ENCODE measurements around the gene DNTTIP2. TPM values are rescaled to one million over a fixed set of nuclear protein-coding genes. Genes with fewer than 3 reads are reported as not detected.

The DNTTIP2 gene
- total and polyA plus RNA-seq, 2 donors (not counting 3 experiments of a cell fraction or from before 2014, with no cell fraction given) = 8.0 to 53.7 TPM

- intact Hi-C loops (cut with micrococcal nuclease) = loop anchor here (10.0 kb wide), 1 partner anchor 334 kb away; the partner anchor contains the start of gene ARHGAP29
- CTCF ChIA-PET = interaction anchor here (1.1 kb wide), 1 partner anchor 9 kb away, joined by 3 read pairs; the partner anchor contains the start of gene GCLM
- peaks cover 55% of the 10 kb centered on the region for H3K79me2 ChIP-seq (ENCODE audit: control insufficient read depth, insufficient read depth, low read length)
These were observed 21.9 kb upstream of the DNTTIP2 start for GRCh38 chr1:93900723-93901504.

More at GRCh38 chr1:93900723-93901504, 21.9 kb upstream of the DNTTIP2 start:
- Histone ChIP-seq H3K36me3 (ENCODE audit: control insufficient read depth in 2 of 2, extremely low read depth in 1 of 2, insufficient read depth in 2 of 2, low read length in 2 of 2) (peaks cover 0 to 25% of the 10 kb centered on the region in 2 experiments), H3K4me3 (replicated peaks in 1 of 3; ENCODE audit: insufficient read depth in 1 of 3, low read depth in 1 of 3, low read length in 3 of 3) (no peak overlapping the region), H3K9ac (replicated peaks; ENCODE audit: extremely low read depth, insufficient read depth, low read length) (no peak overlapping the region), H4K20me1 (replicated peaks; ENCODE audit: control insufficient read depth, extremely low read depth, insufficient read depth, low read length) (peaks cover 5% of the 10 kb centered on the region), H2AFZ (ENCODE audit: low read depth, low read length) (no peak overlapping the region), H3K27me3 (ENCODE audit: control insufficient read depth in 2 of 2, insufficient read depth in 2 of 2, low read length in 2 of 2) (no peaks in the 10 kb centered on the region), H3K9me3 (replicated peaks; ENCODE audit: control insufficient read depth, insufficient read depth, low read length) (no peaks in the 10 kb centered on the region), H3K27ac (ENCODE audit: insufficient read depth, low read depth, low read length) (no peak overlapping the region), H3K4me1 (ENCODE audit: control insufficient read depth, extremely low read depth, insufficient read depth, low read length) (peaks cover 21% of the 10 kb centered on the region), H3K9me1 (replicated peaks; ENCODE audit: control insufficient read depth, extremely low read depth, insufficient read depth, low read length) (no peaks in the 10 kb centered on the region), H3K4me2 (ENCODE audit: insufficient read depth, low read length) (no peak overlapping the region)
- TF ChIP-seq GATA2 (IDR thresholded peaks at IDR 0.05; ENCODE audit: insufficient read depth, insufficient read length, low read depth, low read length) (no peak), POLR2A (IDR thresholded peaks at IDR 0.05; ENCODE audit: low read depth, low read length) (no peak), POLR2AphosphoS5 (IDR thresholded peaks at IDR 0.05; ENCODE audit: insufficient read depth, low read depth, low read length) (no peak), EZH2 (IDR thresholded peaks at IDR 0.05; ENCODE audit: borderline replicate concordance, low read depth, low read length, severe bottlenecking) (no peak), JUN (IDR thresholded peaks at IDR 0.05; ENCODE audit: borderline replicate concordance, insufficient read depth, insufficient read length, low read depth) (no peak), FOS (IDR thresholded peaks at IDR 0.05; ENCODE audit: borderline replicate concordance, insufficient read depth, low read length) (no peak), MYC (IDR thresholded peaks at IDR 0.05; ENCODE audit: low read depth, low read length) (no peak)
- TF ChIP-seq, protein P1, sequence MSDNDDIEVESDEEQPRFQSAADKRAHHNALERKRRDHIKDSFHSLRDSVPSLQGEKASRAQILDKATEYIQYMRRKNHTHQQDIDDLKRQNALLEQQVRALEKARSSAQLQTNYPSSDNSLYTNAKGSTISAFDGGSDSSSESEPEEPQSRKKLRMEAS (IDR thresholded peaks at IDR 0.05; ENCODE audit: insufficient read depth, insufficient read length) = no peak
- TF ChIP-seq, protein P2, sequence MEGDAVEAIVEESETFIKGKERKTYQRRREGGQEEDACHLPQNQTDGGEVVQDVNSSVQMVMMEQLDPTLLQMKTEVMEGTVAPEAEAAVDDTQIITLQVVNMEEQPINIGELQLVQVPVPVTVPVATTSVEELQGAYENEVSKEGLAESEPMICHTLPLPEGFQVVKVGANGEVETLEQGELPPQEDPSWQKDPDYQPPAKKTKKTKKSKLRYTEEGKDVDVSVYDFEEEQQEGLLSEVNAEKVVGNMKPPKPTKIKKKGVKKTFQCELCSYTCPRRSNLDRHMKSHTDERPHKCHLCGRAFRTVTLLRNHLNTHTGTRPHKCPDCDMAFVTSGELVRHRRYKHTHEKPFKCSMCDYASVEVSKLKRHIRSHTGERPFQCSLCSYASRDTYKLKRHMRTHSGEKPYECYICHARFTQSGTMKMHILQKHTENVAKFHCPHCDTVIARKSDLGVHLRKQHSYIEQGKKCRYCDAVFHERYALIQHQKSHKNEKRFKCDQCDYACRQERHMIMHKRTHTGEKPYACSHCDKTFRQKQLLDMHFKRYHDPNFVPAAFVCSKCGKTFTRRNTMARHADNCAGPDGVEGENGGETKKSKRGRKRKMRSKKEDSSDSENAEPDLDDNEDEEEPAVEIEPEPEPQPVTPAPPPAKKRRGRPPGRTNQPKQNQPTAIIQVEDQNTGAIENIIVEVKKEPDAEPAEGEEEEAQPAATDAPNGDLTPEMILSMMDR (IDR thresholded peaks at IDR 0.05; ENCODE audit: extremely low read depth in 1 of 2, insufficient read depth in 1 of 2, low read depth in 1 of 2, low read length in 2 of 2) = no peak
- no peak for DNase-seq (ENCODE audit: low read depth, low spot score)
- no peak for FAIRE-seq
- dilution Hi-C loops (cut with MboI; ENCODE audit: extremely low pct_ligation_motif_present, low sequenced_read_pairs) = no loop called here
- POLR2A ChIA-PET = no interaction called here
- no TSS peak for BruUV-seq (replicated peaks)
